H9 (cell line): Measurements from ENCODE around the gene GRIN3B. TPM values are rescaled to one million over a fixed set of nuclear protein-coding genes. Genes with fewer than 3 reads are reported as not detected.

Experiments
- DNase-seq: peaks from one replicate; pipeline ENCODE4 v3.0.0-alpha.2; 2017
- H2AFZ ChIP-seq: one replicate; pipeline ENCODE4 v1.6.1; 2013; ENCODE audit warnings: mild to moderate bottlenecking, low read length, control low read depth, moderate library complexity
- H2AK5ac ChIP-seq: 2 replicates; pipeline ENCODE4 v1.6.1; 2013; ENCODE audit warnings: low read length, control low read depth, mixed read lengths; ENCODE audit not compliant: insufficient read length
- H2BK120ac ChIP-seq: one replicate; pipeline ENCODE4 v1.6.1; 2013; ENCODE audit warnings: low read depth, mild to moderate bottlenecking, low read length, control low read depth, inconsistent platforms; ENCODE audit not compliant: poor library complexity, severe bottlenecking
- H2BK12ac ChIP-seq: 2 replicates; pipeline ENCODE4 v1.6.1; 2013; ENCODE audit warnings: low read length, control low read depth, mixed read lengths, low read depth; ENCODE audit not compliant: insufficient read length
- H2BK15ac ChIP-seq: 2 replicates; pipeline ENCODE4 v1.6.1; 2013; ENCODE audit warnings: low read depth, low read length, control low read depth
- H2BK20ac ChIP-seq: one replicate; pipeline ENCODE4 v1.6.1; 2013; ENCODE audit warnings: low read depth, mild to moderate bottlenecking, low read length, control low read depth, inconsistent platforms; ENCODE audit not compliant: poor library complexity, severe bottlenecking
- H2BK5ac ChIP-seq: 2 replicates; pipeline ENCODE4 v1.6.1; 2013; ENCODE audit warnings: low read length, control low read depth, mixed read lengths; ENCODE audit not compliant: insufficient read length
- H3K14ac ChIP-seq: 2 replicates; pipeline ENCODE4 v1.6.1; 2013; ENCODE audit warnings: low read length, control low read depth; ENCODE audit not compliant: insufficient read depth
- H3K18ac ChIP-seq: 2 replicates; pipeline ENCODE4 v1.6.1; 2013; ENCODE audit warnings: low read depth, mild to moderate bottlenecking, mixed read lengths, low read length, control low read depth; ENCODE audit not compliant: insufficient read length
- H3K23ac ChIP-seq: 2 replicates; pipeline ENCODE4 v1.6.1; 2013; ENCODE audit warnings: low read length, control low read depth, mixed read lengths, low read depth; ENCODE audit not compliant: insufficient read length
- H3K23me2 ChIP-seq: 2 replicates; pipeline ENCODE4 v1.6.1; 2013; ENCODE audit warnings: low read depth, mild to moderate bottlenecking, mixed read lengths, low read length, control low read depth; ENCODE audit not compliant: insufficient read length, poor library complexity, severe bottlenecking
- H3K27ac ChIP-seq: 2 replicates; pipeline ENCODE4 v1.5.1; 2013; ENCODE audit warnings: low read length, control low read depth, mixed read lengths, low read depth; ENCODE audit not compliant: insufficient read length
- H3K27me3 ChIP-seq: 2 replicates; pipeline ENCODE4 v1.6.1; 2013; ENCODE audit warnings: low read length, control low read depth, inconsistent platforms; ENCODE audit not compliant: insufficient read depth
- H3K4ac ChIP-seq: 2 replicates; pipeline ENCODE4 v1.6.1; 2013; ENCODE audit warnings: low read depth, mild to moderate bottlenecking, control low read depth, inconsistent platforms, low read length, moderate library complexity
- H3K4me1 ChIP-seq: 2 replicates; pipeline ENCODE4 v1.6.1; 2013; ENCODE audit warnings: low read length, control low read depth, inconsistent platforms; ENCODE audit not compliant: insufficient read depth
- H3K4me2 ChIP-seq: 2 replicates; pipeline ENCODE4 v1.6.1; 2013; ENCODE audit warnings: low read length, control low read depth, mixed read lengths; ENCODE audit not compliant: insufficient read length, insufficient read depth
- H3K56ac ChIP-seq: 2 replicates; pipeline ENCODE4 v1.6.1; 2013; ENCODE audit warnings: low read depth, mild to moderate bottlenecking, mixed read lengths, low read length, control low read depth; ENCODE audit not compliant: insufficient read length
- H3K79me1 ChIP-seq: 2 replicates; pipeline ENCODE4 v1.6.1; 2013; ENCODE audit warnings: low read depth, mild to moderate bottlenecking, moderate library complexity, low read length, control low read depth, inconsistent platforms; ENCODE audit not compliant: insufficient read depth, poor library complexity, severe bottlenecking
- H3K79me2 ChIP-seq: 2 replicates; pipeline ENCODE4 v1.6.1; 2013; ENCODE audit warnings: low read length, control low read depth, inconsistent platforms; ENCODE audit not compliant: insufficient read depth
- H3K9ac ChIP-seq: 2 replicates; pipeline ENCODE4 v1.6.1; 2013; ENCODE audit warnings: low read length, control low read depth, mixed read lengths; ENCODE audit not compliant: insufficient read length; ENCODE audit errors: extremely low read depth
- H3K9me3 ChIP-seq: one replicate; pipeline ENCODE4 v1.6.1; 2013; ENCODE audit warnings: low read depth, low read length, inconsistent platforms; ENCODE audit not compliant: control insufficient read depth
- H3T11ph ChIP-seq: one replicate; pipeline ENCODE4 v1.6.1; 2013; ENCODE audit warnings: mild to moderate bottlenecking, low read length, control low read depth, inconsistent platforms
- H4K20me1 ChIP-seq: one replicate; pipeline ENCODE4 v1.6.1; 2013; ENCODE audit not compliant: control insufficient read depth, insufficient read length, insufficient read depth
- H4K5ac ChIP-seq: 2 replicates; pipeline ENCODE4 v1.6.1; 2013; ENCODE audit warnings: low read depth, mild to moderate bottlenecking, mixed read lengths, low read length, control low read depth; ENCODE audit not compliant: insufficient read length
- H4K8ac ChIP-seq: replicated peaks from 2 replicates; pipeline ENCODE4 v1.6.1; 2013; ENCODE audit warnings: low read length, control low read depth, mixed read lengths, low read depth; ENCODE audit not compliant: insufficient read length
- H4K91ac ChIP-seq: 2 replicates; pipeline ENCODE4 v1.6.1; 2013; ENCODE audit warnings: low read depth, mild to moderate bottlenecking, moderate library complexity, mixed read lengths, low read length, control low read depth; ENCODE audit not compliant: insufficient read length
- H3K27ac Mint-ChIP-seq, 3 experiments: 2 replicates in 2 of 3; 3 replicates in 1 of 3; pipeline ENCODE4 v1.8.0; 2020 to 2021; ENCODE audit warnings: mixed read lengths in 3 of 3, mild to moderate bottlenecking in 1 of 3, moderate library complexity in 1 of 3
- H3K27me3 Mint-ChIP-seq: 2 replicates; pipeline ENCODE4 v1.8.0; 2021; ENCODE audit warnings: low read depth, mild to moderate bottlenecking, moderate library complexity, mixed read lengths
- H3K36me3 Mint-ChIP-seq, 3 experiments: 2 replicates in 2 of 3; 3 replicates in 1 of 3; pipeline ENCODE4 v1.8.0; 2020 to 2021; ENCODE audit warnings: low read depth in 3 of 3, mixed read lengths in 3 of 3; ENCODE audit not compliant: insufficient read depth in 1 of 3
- H3K4me1 Mint-ChIP-seq, 2 experiments: 2 replicates each; pipeline ENCODE4 v1.8.0; 2020; ENCODE audit warnings: mixed read lengths in 2 of 2
- H3K4me3 Mint-ChIP-seq, 2 experiments: 2 replicates in 1 of 2; 3 replicates in 1 of 2; pipeline ENCODE4 v1.8.0; 2020 to 2021; ENCODE audit warnings: mild to moderate bottlenecking in 2 of 2, mixed read lengths in 2 of 2, moderate library complexity in 1 of 2
- H3K9me3 Mint-ChIP-seq, 2 experiments: 2 replicates in 1 of 2; 3 replicates in 1 of 2; pipeline ENCODE4 v1.8.0; 2020; ENCODE audit warnings: mild to moderate bottlenecking in 2 of 2, mixed read lengths in 2 of 2, moderate library complexity in 1 of 2
- WGBS: extraction: QIAGEN DNeasy Blood & Tissue Kit; methylation state at CpG from one replicate; pipeline ENCODE4 v1.1.7; 2013; ENCODE audit warnings: missing lambda C conversion rate, low lambda C conversion rate, mixed read lengths; ENCODE audit not compliant: insufficient read length; ENCODE audit errors: extremely low coverage; 5-methylcytosine and 5-hydroxymethylcytosine counted together
- total RNA-seq: library from RNA; stranded (reverse); gene quantifications from 2 replicates; pipeline ENCODE4 v1.2.1, GENCODE V29; 2021
- TF ChIP-seq, protein P1 (sequence below): fragments of 200-600 bp; sonication (generic); conservative IDR thresholded peaks from 3 replicates; pipeline ENCODE4 v1.8.0; 2021; ENCODE audit warnings: antibody characterized with exemption, mild to moderate bottlenecking

The GRIN3B gene
- total RNA-seq, 1 experiment from 2014 or later, result 1.0 TPM

- H3K4me1 Mint-ChIP-seq, result peaks cover 7 to 11% of the 10 kb centered on the region in 2 experiments
- TF ChIP-seq, protein P1, sequence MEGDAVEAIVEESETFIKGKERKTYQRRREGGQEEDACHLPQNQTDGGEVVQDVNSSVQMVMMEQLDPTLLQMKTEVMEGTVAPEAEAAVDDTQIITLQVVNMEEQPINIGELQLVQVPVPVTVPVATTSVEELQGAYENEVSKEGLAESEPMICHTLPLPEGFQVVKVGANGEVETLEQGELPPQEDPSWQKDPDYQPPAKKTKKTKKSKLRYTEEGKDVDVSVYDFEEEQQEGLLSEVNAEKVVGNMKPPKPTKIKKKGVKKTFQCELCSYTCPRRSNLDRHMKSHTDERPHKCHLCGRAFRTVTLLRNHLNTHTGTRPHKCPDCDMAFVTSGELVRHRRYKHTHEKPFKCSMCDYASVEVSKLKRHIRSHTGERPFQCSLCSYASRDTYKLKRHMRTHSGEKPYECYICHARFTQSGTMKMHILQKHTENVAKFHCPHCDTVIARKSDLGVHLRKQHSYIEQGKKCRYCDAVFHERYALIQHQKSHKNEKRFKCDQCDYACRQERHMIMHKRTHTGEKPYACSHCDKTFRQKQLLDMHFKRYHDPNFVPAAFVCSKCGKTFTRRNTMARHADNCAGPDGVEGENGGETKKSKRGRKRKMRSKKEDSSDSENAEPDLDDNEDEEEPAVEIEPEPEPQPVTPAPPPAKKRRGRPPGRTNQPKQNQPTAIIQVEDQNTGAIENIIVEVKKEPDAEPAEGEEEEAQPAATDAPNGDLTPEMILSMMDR, result no peak
- Histone ChIP-seq H2BK12ac (no peak overlapping the region), H3K4ac (no peak overlapping the region), H4K91ac (no peak overlapping the region), H3K23ac (no peak overlapping the region), H3K4me2 (no peak overlapping the region), H2BK5ac (no peak overlapping the region), H4K5ac (no peak overlapping the region), H2AK5ac (no peak overlapping the region), H4K20me1 (no peaks in the 10 kb centered on the region), H3T11ph (no peak overlapping the region), H3K14ac (no peak overlapping the region), H3K9me3 (no peaks in the 10 kb centered on the region), H3K27me3 (no peaks in the 10 kb centered on the region), H4K8ac (no peak overlapping the region), H3K4me1 (no peaks in the 10 kb centered on the region), H3K27ac (no peak overlapping the region), H3K79me1 (peaks cover 2% of the 10 kb centered on the region), H2BK15ac (no peak overlapping the region), H2AFZ (no peak overlapping the region), H3K18ac (no peak overlapping the region), H3K56ac (no peak overlapping the region), H2BK20ac (no peak overlapping the region), H3K9ac (no peak overlapping the region), H3K79me2 (peaks cover 12% of the 10 kb centered on the region; the same call in 1 of the 2 replicates), H3K23me2 (no peaks in the 10 kb centered on the region), H2BK120ac (no peak overlapping the region)
- no peaks in the 10 kb centered on the region for H3K9me3 Mint-ChIP-seq
- no peak overlapping the region for H3K27ac Mint-ChIP-seq
- H3K27me3 Mint-ChIP-seq, result peaks cover under 1% of the 10 kb centered on the region; the same call in 1 of the 2 replicates
- DNase-seq, result no peak
- H3K4me3 Mint-ChIP-seq, result no peak overlapping the region
- no CpG with 5 or more reads among the region's 36 CpGs for WGBS
- H3K36me3 Mint-ChIP-seq, result peaks cover 2 to 19% (median 16%) of the 10 kb centered on the region in 3 experiments; a peak in 6 of 7 replicates
Measured at GRCh38 chr19:1011831-1012333, 11.7 kb downstream of the GRIN3B start.
